GM21576 (cell line): ENCODE measurements around the gene DUS2.
"Not testable (repeated sequence)": the region's sequence is repeated elsewhere in the genome, so short reads cannot be mapped to it uniquely, and the experiment has no call there.

Experiments
- ATAC-seq: cut with Tn5 transposase; IDR thresholded peaks from one replicate; pipeline ENCODE4 v1.9.1; 2021; ENCODE audit warnings: mild to moderate bottlenecking, moderate library complexity; ENCODE audit not compliant: unreplicated experiment

The DUS2 gene

DNA sequence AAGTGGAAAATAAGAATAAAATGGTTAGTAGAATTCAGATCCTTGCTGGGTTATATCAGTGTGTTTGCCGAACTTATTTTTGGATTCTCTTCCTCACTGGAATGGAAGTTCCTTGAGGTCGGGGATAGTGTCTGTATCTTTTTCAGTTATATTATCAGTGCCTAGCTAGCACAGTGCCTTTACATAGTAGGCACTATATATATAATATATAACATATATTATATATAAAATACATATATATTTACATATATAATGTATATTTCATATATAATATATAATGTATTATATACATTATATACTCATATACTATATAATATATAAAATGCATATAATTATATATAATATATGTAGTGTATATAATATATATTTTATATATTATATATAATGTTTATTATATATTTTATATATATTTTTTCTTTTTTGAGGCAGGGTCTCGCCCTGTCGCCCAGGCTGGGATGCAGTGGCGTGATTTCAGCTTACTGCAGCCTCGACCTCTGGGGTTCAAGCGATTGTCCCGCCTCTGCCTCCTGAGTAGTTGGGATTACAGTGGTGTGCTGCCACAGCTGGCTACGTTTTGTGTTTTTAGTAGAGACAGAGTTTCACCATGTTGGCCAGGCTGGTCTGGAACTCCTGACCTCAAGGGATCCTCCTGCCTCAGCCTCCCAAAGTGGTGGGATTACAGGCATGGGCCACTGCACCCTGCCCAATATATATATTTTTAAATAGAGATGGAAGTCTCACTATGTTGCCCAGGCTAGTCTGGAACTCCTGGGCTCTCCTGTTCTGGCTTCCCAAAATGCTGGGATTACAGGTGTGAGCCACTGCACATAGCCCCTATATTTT is 65.3 kb downstream of the DUS2 start:
- ATAC-seq = no peak

DNA sequence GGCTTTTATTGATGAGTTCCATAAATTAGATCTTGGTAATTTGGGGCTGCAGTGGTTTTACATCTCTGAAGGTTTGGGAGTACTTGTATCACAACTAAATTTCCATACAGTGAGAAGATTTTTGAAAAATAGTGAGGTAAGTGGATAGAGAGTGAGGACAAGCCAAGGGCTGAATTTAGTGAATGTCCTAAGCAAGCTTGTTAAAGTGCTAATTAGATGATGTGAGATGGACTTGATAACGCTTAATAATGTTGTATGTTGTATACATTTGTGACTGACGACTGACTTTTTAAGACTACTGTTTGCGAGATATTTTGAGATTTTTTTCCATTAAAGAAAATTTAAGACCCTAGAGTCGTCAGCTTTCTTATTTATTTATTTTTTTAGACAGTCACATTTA is 66.0 kb downstream of the DUS2 start:
- no peak for ATAC-seq

- no peak for ATAC-seq
Measured at GRCh38 chr16:68090130-68090529, 67.0 kb downstream of the DUS2 start.

DNA sequence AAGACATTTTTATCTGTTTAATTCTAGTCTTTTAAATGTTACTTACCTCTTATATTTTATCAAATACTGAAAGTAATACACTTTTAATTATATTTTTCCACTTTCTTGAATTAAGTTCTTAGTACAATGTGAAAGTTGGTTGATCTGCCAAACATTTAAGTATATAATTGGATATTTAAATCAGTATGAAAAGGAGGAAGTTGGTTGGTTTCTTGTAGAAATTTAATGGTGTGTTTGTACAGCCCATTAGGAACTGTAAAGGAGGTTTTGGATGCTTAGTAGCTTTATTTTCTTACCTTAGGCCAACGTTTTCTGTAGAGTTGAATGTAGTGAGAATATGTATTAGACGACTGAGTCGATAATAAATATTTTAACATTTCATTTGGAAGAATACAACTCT is 67.4 kb downstream of the DUS2 start:
- ATAC-seq = no peak

DNA sequence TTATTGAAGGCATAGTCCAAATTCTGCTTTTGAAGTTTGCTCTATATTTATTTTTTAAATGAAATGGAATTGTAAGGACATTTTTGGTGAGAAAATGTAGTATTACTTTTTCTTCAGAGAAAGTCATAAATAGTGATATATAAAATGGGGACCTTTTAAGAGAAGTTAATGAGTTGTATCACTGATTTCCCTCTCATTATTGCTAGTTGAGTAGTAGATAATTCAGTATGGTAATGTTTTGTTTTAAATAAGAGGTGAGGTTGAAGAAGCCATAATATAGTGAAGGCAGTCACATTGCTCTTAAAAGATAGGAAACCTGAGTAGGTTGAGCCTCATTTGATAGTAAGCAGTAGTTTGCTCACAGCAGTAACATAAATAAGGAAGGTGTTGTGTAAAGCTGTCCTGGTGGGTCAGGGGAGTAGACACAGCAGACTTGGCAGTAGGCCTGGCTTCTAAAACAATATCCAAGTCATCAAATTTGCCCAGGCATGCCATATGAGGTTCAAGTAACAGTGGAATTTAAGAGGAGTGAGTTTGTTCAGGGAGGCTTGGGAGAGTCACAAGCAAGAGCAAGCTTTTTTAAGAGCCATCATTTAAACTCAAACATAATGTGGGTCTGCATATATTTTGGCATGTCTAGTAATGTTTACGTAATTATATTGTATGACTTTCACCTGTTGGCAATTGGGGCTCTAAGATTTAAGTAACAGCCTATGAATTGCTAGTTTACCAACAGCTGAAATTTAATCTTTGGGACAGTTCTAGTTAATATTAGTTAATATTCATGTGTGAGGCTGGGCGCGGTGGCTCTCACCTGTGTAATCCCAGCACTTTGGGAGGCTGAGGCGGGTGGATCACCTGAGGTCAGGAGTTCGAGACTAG is 68.5 kb downstream of the DUS2 start:
- ATAC-seq = no peak

GRCh38 chr16:68092275-68092674 is 69.2 kb downstream of the DUS2 start:
- ATAC-seq = not testable (repeated sequence)

- no peak for ATAC-seq
Measured at GRCh38 chr16:68093816-68094613, 70.9 kb downstream of the DUS2 start.

GRCh38 chr16:68094614-68094934 is 71.5 kb downstream of the DUS2 start:
- ATAC-seq = no peak

- no peak for ATAC-seq
Measured at GRCh38 chr16:68096491-68096890, 73.4 kb downstream of the DUS2 start.

- ATAC-seq = no peak
Measured at GRCh38 chr16:68097088-68097487, 74.0 kb downstream of the DUS2 start.

DNA sequence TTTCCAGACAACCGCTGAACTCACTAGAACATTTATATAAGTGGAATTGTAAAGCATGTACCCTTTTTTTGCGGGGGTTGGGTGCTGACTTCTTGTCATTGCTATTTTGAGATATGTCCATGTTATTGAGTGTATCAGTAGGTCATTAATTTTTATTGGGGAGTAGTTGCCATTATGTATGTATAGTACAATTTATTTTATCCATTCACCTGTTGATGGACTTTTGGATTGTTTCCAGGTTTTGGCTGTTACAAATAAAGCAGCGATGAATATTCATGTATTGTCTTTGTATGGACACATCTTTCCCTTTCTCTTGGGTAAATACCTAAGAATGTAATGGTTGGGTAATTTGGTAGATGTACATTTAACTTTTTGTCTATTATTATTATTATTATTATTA is 74.8 kb downstream of the DUS2 start:
- ATAC-seq = no peak

- no peak for ATAC-seq
Measured at GRCh38 chr16:68100488-68100887, 77.4 kb downstream of the DUS2 start.

DNA sequence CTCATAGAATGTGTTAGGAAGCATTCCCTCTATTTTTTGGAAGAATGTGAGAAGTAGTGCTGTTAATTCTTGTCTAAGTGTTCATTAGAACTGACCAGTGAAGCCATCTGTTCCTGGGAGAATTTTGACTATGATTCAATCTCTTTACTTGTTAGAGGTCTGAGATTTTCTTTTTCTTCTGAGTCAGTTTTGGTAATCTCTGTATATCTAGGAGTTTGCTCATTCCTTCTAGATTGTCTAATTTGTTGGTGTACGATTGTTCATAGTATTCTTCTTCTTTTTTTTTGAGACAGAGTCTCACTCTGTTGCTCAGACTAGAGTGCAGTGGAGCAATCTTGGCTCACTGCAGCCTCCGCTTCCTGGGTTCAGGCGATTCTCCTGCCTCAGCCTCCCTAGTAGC is 82.5 kb downstream of the DUS2 start:
- no peak for ATAC-seq

- ATAC-seq = not testable (repeated sequence)
Measured at GRCh38 chr16:68107230-68107928, 84.3 kb downstream of the DUS2 start.

DNA sequence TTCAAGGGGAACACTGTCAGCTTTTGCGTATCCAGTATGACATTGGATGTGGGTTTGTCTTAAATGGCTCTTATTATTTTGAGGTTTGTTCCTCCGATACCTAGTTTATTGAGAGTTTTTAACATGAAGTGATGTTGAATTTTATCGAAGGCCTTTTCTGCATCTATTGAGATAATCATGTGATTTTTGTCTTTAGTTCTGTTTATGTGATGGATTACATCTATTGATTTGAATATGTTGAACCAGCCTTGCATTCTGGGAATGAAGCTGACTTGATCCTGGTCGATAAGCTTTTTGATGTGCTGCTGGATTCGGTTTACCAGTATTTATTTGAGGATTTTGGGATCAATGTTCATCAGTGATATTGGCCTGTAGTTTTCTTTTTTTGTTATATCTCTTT is 86.1 kb downstream of the DUS2 start:
- not testable (repeated sequence) for ATAC-seq

DNA sequence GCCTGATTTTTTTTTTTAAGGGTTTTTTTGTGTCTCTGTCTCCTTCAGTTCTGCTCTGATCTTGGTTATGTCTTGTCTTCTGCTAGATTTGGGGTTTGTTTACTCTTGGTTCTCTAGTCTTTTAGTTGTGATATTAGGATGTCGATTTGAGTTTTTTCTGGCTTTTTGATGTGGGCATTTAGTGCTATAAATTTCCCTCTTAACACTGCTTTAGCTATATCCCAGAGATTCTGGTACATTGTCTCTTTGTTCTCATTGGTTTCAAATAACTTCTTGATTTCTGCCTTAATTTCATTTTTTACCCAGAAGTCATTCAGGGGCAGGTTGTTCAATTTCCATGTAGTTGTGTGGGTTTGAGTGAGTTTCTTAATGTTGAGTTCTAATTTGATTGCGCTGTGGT is 87.5 kb downstream of the DUS2 start:
- ATAC-seq = not testable (repeated sequence)

- ATAC-seq = no peak
Measured at GRCh38 chr16:68111379-68111778, 88.3 kb downstream of the DUS2 start.

DNA sequence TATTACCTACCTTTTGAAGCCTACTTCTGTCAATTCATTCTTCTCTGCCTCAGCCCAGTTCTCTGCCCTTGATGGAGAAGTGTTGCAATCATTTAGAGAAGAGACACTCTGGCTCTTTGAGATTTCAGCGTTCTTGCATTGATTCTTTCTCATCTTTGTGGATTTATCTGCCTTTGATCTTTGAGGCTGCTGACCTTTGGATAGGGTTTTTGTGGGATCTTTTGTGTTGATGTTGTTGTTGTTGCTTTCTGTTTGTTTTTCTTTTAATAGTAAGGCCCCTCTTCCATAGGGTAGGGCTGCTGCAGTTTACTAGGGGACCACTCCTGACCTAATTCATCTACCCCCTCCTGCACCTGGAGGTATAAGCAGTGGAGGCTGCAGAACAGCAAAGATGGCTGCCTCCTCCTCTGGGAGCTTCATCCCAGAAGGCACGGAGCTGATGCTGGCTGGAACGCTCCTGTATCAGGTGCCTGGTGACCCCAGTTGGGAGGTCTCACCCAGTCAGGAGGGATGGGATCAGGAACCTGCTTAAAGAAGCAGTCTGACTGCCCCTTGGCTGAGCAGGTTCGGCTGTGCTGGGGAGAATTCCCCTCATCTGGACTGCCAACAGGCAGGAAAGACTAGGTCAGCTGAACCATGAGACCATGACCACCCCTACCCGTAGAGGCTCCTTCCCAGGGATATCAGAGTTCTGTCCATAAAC is 90.1 kb downstream of the DUS2 start:
- no peak for ATAC-seq

DNA sequence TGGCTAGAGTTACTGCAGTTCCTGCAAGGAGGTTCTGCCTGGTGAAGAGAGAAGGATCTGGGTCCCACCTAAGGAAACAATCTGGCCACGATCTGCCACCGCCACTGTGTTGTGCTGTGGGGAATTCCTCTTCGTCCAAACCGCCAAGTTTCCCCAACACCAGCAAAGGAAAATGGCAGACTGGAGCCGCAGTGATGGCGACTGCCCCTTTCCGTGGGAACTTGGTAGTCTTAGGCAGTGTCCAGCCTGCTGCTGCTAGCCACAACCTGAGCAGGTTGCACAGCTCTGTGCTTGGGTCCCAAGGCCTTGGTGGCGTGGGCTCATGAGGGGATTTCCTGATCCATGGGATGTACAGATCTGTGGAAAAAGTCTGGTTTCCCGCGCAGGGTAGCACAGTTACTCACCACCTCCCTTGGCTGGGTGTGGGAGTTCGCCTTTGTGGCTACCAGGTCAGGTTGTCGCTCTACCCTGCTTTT is 90.7 kb downstream of the DUS2 start:
- ATAC-seq = no peak

DNA sequence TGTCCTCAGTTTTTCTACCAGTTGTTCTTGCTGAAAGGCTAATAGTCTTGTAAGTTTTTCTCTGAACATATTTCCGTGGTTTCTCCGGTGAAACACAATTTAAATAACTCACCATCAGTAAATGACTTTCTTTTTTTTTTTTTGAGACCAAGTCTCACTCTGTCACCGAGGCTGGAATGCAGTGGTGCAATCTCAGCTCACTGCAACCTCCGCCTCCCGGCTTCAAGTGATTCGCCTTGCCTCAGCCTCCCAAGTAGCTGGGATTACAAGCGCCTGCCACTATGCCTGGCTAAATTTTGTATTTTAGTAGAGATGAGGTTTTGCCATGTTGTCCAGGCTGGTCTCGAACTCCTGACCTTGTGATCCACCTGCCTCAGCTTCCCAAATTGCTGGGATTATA is 91.9 kb downstream of the DUS2 start:
- ATAC-seq = not testable (repeated sequence)
